HEK293 (cell line): ENCODE measurements around the gene CTPS2.

ENCODE experiments used
- GLIS2 ChIP-seq: fragments of 450-650 bp; formaldehyde crosslinking; IDR thresholded peaks from 2 replicates; pipeline ENCODE4 v1.5.1; 2016; ENCODE audit warnings: missing biosample characterization, missing genetic modification characterization
- KLF1 ChIP-seq: fragments of 450-650 bp; formaldehyde crosslinking; IDR thresholded peaks from 2 replicates; pipeline ENCODE4 v1.5.1; 2016; ENCODE audit warnings: missing biosample characterization, missing genetic modification characterization
- YY1 ChIP-seq: fragments of 450-650 bp; formaldehyde crosslinking; IDR thresholded peaks from 2 replicates; pipeline ENCODE4 v1.5.1; 2018; ENCODE audit warnings: missing biosample characterization, missing genetic modification characterization
- ZBTB10 ChIP-seq: fragments of 450-650 bp; formaldehyde crosslinking; IDR thresholded peaks from 2 replicates; pipeline ENCODE4 v1.5.1; 2016; ENCODE audit warnings: missing biosample characterization, missing genetic modification characterization
- ZNF114 ChIP-seq: fragments of 450-650 bp; formaldehyde crosslinking; IDR thresholded peaks from 2 replicates; pipeline ENCODE4 v1.5.0; 2017; ENCODE audit warnings: missing biosample characterization, missing genetic modification characterization
- ZNF175 ChIP-seq: fragments of 450-650 bp; formaldehyde crosslinking; IDR thresholded peaks from 2 replicates; pipeline ENCODE4 v1.5.1; 2016; ENCODE audit warnings: missing biosample characterization, missing genetic modification characterization
- ZNF555 ChIP-seq: fragments of 450-650 bp; formaldehyde crosslinking; conservative IDR thresholded peaks from 2 replicates; pipeline ENCODE4 v1.5.1; 2017; ENCODE audit warnings: missing biosample characterization, mild to moderate bottlenecking, missing genetic modification characterization, inconsistent platforms
- ZNF585B ChIP-seq: fragments of 450-650 bp; formaldehyde crosslinking; IDR thresholded peaks from 2 replicates; pipeline ENCODE4 v1.5.1; 2016; ENCODE audit warnings: missing biosample characterization, missing genetic modification characterization
- ZNF629 ChIP-seq: fragments of 450-650 bp; formaldehyde crosslinking; IDR thresholded peaks from 2 replicates; pipeline ENCODE4 v1.5.1; 2017; ENCODE audit warnings: missing biosample characterization, missing genetic modification characterization
- ZSCAN23 ChIP-seq: fragments of 450-650 bp; formaldehyde crosslinking; IDR thresholded peaks from 2 replicates; pipeline ENCODE4 v1.5.1; 2016; ENCODE audit warnings: missing biosample characterization, missing genetic modification characterization
- TF ChIP-seq, protein P1 (sequence below): fragments of 450-650 bp; formaldehyde crosslinking; IDR thresholded peaks from 2 replicates; pipeline ENCODE4 v1.5.1; 2016; ENCODE audit warnings: missing biosample characterization, missing genetic modification characterization
- TF ChIP-seq, protein P2 (sequence below): fragments of 450-650 bp; formaldehyde crosslinking; IDR thresholded peaks from 2 replicates; pipeline ENCODE4 v1.5.1; 2016; ENCODE audit warnings: missing biosample characterization, missing genetic modification characterization
- TF ChIP-seq, protein P3 (sequence below): sonication (generic); formaldehyde crosslinking; IDR thresholded peaks from 2 replicates; pipeline ENCODE4 v1.8.1; 2022; ENCODE audit warnings: mild to moderate bottlenecking, moderate library complexity, missing genetic modification reagents

DNA sequence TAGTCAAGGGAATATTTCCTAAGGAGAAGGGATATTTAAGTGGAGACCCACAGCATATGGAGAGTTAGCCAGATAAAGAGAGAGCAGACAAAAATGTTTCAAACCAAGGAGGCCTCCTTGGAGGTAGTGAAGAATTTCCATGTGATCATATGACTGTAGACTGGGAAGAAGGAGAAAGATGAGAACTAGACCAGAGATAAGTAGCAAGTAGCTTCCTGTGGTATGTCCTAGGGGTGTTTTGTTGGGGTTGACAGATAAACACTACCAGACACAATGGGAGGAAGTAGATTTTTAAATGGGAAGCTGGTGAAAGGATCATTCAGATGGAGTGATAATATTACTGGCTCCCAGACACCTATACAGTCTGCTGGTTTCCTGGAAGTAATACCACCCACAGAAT lies 20.5 kb upstream of the CTPS2 start:
- TF ChIP-seq GLIS2 (tag by site-specific recombination) (no peak), ZNF585B (tag by site-specific recombination) (no peak), YY1 (no peak), ZNF114 (tag by site-specific recombination) (no peak), ZSCAN23 (no peak), KLF1 (tag by site-specific recombination) (no peak), ZBTB10 (tag by site-specific recombination) (no peak), ZNF175 (no peak), ZNF629 (tag by site-specific recombination) (no peak), ZNF555 (no peak)
- TF ChIP-seq, protein P1, sequence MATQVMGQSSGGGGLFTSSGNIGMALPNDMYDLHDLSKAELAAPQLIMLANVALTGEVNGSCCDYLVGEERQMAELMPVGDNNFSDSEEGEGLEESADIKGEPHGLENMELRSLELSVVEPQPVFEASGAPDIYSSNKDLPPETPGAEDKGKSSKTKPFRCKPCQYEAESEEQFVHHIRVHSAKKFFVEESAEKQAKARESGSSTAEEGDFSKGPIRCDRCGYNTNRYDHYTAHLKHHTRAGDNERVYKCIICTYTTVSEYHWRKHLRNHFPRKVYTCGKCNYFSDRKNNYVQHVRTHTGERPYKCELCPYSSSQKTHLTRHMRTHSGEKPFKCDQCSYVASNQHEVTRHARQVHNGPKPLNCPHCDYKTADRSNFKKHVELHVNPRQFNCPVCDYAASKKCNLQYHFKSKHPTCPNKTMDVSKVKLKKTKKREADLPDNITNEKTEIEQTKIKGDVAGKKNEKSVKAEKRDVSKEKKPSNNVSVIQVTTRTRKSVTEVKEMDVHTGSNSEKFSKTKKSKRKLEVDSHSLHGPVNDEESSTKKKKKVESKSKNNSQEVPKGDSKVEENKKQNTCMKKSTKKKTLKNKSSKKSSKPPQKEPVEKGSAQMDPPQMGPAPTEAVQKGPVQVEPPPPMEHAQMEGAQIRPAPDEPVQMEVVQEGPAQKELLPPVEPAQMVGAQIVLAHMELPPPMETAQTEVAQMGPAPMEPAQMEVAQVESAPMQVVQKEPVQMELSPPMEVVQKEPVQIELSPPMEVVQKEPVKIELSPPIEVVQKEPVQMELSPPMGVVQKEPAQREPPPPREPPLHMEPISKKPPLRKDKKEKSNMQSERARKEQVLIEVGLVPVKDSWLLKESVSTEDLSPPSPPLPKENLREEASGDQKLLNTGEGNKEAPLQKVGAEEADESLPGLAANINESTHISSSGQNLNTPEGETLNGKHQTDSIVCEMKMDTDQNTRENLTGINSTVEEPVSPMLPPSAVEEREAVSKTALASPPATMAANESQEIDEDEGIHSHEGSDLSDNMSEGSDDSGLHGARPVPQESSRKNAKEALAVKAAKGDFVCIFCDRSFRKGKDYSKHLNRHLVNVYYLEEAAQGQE = no peak
- TF ChIP-seq, protein P2, sequence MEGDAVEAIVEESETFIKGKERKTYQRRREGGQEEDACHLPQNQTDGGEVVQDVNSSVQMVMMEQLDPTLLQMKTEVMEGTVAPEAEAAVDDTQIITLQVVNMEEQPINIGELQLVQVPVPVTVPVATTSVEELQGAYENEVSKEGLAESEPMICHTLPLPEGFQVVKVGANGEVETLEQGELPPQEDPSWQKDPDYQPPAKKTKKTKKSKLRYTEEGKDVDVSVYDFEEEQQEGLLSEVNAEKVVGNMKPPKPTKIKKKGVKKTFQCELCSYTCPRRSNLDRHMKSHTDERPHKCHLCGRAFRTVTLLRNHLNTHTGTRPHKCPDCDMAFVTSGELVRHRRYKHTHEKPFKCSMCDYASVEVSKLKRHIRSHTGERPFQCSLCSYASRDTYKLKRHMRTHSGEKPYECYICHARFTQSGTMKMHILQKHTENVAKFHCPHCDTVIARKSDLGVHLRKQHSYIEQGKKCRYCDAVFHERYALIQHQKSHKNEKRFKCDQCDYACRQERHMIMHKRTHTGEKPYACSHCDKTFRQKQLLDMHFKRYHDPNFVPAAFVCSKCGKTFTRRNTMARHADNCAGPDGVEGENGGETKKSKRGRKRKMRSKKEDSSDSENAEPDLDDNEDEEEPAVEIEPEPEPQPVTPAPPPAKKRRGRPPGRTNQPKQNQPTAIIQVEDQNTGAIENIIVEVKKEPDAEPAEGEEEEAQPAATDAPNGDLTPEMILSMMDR = no peak
- TF ChIP-seq, protein P3, sequence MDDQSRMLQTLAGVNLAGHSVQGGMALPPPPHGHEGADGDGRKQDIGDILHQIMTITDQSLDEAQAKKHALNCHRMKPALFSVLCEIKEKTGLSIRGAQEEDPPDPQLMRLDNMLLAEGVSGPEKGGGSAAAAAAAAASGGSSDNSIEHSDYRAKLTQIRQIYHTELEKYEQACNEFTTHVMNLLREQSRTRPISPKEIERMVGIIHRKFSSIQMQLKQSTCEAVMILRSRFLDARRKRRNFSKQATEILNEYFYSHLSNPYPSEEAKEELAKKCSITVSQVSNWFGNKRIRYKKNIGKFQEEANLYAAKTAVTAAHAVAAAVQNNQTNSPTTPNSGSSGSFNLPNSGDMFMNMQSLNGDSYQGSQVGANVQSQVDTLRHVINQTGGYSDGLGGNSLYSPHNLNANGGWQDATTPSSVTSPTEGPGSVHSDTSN (CRISPR knock-in tag) = no peak
